GM21619 (cell line): ENCODE data around the gene CDH20.

Experiments
- ATAC-seq: cut with Tn5 transposase; IDR thresholded peaks from one replicate; pipeline ENCODE4 v1.9.1; 2021; ENCODE audit not compliant: unreplicated experiment

Gene CDH20

GRCh38 chr18:61503688-61504087, 170.5 kb downstream of the CDH20 start:
- no peak for ATAC-seq

GRCh38 chr18:61528961-61529360, 195.7 kb downstream of the CDH20 start:
- ATAC-seq: no peak

GRCh38 chr18:61530681-61531080, 197.5 kb downstream of the CDH20 start:
- no peak for ATAC-seq

GRCh38 chr18:61531182-61531581, 198.0 kb downstream of the CDH20 start:
- ATAC-seq: no peak

- ATAC-seq: no peak
These were observed 198.7 kb downstream of the CDH20 start for GRCh38 chr18:61531891-61532290.

GRCh38 chr18:61535401-61535800, 202.2 kb downstream of the CDH20 start:
- ATAC-seq: no peak

- ATAC-seq: no peak
These were observed 208.4 kb downstream of the CDH20 start for GRCh38 chr18:61541673-61542072.

GRCh38 chr18:61542596-61542995, 209.4 kb downstream of the CDH20 start:
- ATAC-seq: no peak

- ATAC-seq: no peak
These were observed 210.3 kb downstream of the CDH20 start for GRCh38 chr18:61543518-61543917.

GRCh38 chr18:61544178-61544577, 210.9 kb downstream of the CDH20 start:
- no peak for ATAC-seq

- ATAC-seq: no peak
These were observed 212.3 kb downstream of the CDH20 start for GRCh38 chr18:61545281-61546245.

- ATAC-seq: no peak
These were observed 213.4 kb downstream of the CDH20 start for GRCh38 chr18:61546590-61546989.

GRCh38 chr18:61549416-61549815, 216.2 kb downstream of the CDH20 start:
- ATAC-seq: no peak

GRCh38 chr18:61549889-61550288, 216.7 kb downstream of the CDH20 start:
- ATAC-seq: no peak

GRCh38 chr18:61551586-61551985, 218.4 kb downstream of the CDH20 start:
- ATAC-seq: peak; percentile 70

GRCh38 chr18:61553045-61553659, 219.9 kb downstream of the CDH20 start:
- no peak for ATAC-seq

- ATAC-seq: no peak
These were observed 221.0 kb downstream of the CDH20 start for GRCh38 chr18:61554117-61554776.

GRCh38 chr18:61554946-61555361, 221.7 kb downstream of the CDH20 start:
- ATAC-seq: no peak

GRCh38 chr18:61556316-61556715, 223.1 kb downstream of the CDH20 start:
- no peak for ATAC-seq

GRCh38 chr18:61556862-61557261, 223.6 kb downstream of the CDH20 start:
- no peak for ATAC-seq

- no peak for ATAC-seq
These were observed 236.1 kb downstream of the CDH20 start for GRCh38 chr18:61569176-61569892.
